HAP-1 (cell line): Measurements from ENCODE around the gene BMP7.
"Not testable (repeated sequence)": the region's sequence is repeated elsewhere in the genome, so short reads cannot be mapped to it uniquely, and the experiment has no call there.

Experiments
- DNase-seq, 2 experiments: peaks; one replicate each; pipeline ENCODE4 v3.0.0-alpha.2; 2016 to 2020; ENCODE audit warnings: low spot score in 2 of 2
- H3K27me3 ChIP-seq: fragments of 250-450 bp; sonication (Bioruptor Pico); 2 replicates; pipeline ENCODE4 v1.5.1; 2020; ENCODE audit warnings: low read depth, mild to moderate bottlenecking, moderate library complexity
- H3K36me3 ChIP-seq: fragments of 250-450 bp; sonication (Bioruptor Pico); replicated peaks from 2 replicates; pipeline ENCODE4 v1.5.1; 2020; ENCODE audit warnings: mild to moderate bottlenecking
- H3K4me1 ChIP-seq: fragments of 250-450 bp; sonication (Bioruptor Pico); 2 replicates; pipeline ENCODE4 v1.5.1; 2020; ENCODE audit warnings: mild to moderate bottlenecking
- H3K4me3 ChIP-seq: fragments of 250-450 bp; sonication (Bioruptor Pico); 2 replicates; pipeline ENCODE4 v1.5.1; 2020; ENCODE audit warnings: mild to moderate bottlenecking, moderate library complexity
- H3K9me3 ChIP-seq: fragments of 250-450 bp; sonication (Bioruptor Pico); 2 replicates; pipeline ENCODE4 v1.5.1; 2020; ENCODE audit warnings: mild to moderate bottlenecking, moderate library complexity
- in situ Hi-C: fragments of 300-500 bp; cut with MboI; formaldehyde crosslinking; loops from 3 replicates; pipeline ENCODE4 v1.14.3; 2020; ENCODE audit warnings: low sequenced_read_pairs, inconsistent platforms, mixed read lengths

BMP7 gene

GRCh38 chr20:57267158-57267821, 849 bp upstream of the BMP7 start:
- Histone ChIP-seq H3K36me3 (no peaks in the 10 kb centered on the region), H3K4me1 (no peaks in the 10 kb centered on the region; the same call in 1 of the 2 replicates), H3K27me3 (peaks cover 27% of the 10 kb centered on the region), H3K4me3 (no peak overlapping the region), H3K9me3 (no peaks in the 10 kb centered on the region)
- in situ Hi-C loops, result no loop called here
- no peak for DNase-seq

- in situ Hi-C loops, result no loop called here
- H3K4me3 ChIP-seq, result peak overlapping the region; percentile 34
- H3K27me3 ChIP-seq, result peaks cover 27% of the 10 kb centered on the region
- no peak for DNase-seq
- no peaks in the 10 kb centered on the region for H3K36me3 ChIP-seq
- H3K9me3 ChIP-seq, result no peaks in the 10 kb centered on the region
- peaks cover 4% of the 10 kb centered on the region for H3K4me1 ChIP-seq
Observed at GRCh38 chr20:57265997-57266290, 497 bp downstream of the BMP7 start.

- no peak for DNase-seq
- Histone ChIP-seq H3K36me3 (no peaks in the 10 kb centered on the region), H3K27me3 (peaks cover 27% of the 10 kb centered on the region), H3K4me1 (peaks cover 7% of the 10 kb centered on the region), H3K4me3 (peak overlapping the region; percentile 34), H3K9me3 (no peaks in the 10 kb centered on the region)
- in situ Hi-C loops, result no loop called here
Observed at GRCh38 chr20:57265336-57265996, 975 bp downstream of the BMP7 start.

GRCh38 chr20:57264908-57265335, 1.5 kb downstream of the BMP7 start:
- in situ Hi-C loops, H3K36me3 ChIP-seq, H3K9me3 ChIP-seq, DNase-seq: not testable (repeated sequence)
- H3K4me1 ChIP-seq, result peaks cover 11% of the 10 kb centered on the region
- peak overlapping the region; percentile 34 for H3K4me3 ChIP-seq
- peaks cover 30% of the 10 kb centered on the region for H3K27me3 ChIP-seq

GRCh38 chr20:57263801-57264792, 2.3 kb downstream of the BMP7 start:
- Histone ChIP-seq H3K36me3 (no peaks in the 10 kb centered on the region), H3K9me3 (no peaks in the 10 kb centered on the region), H3K27me3 (peaks cover 30% of the 10 kb centered on the region), H3K4me3 (peak overlapping the region; percentile 34), H3K4me1 (peaks cover 19% of the 10 kb centered on the region)
- in situ Hi-C loops, result no loop called here
- no peak for DNase-seq

GRCh38 chr20:57262784-57263609, 3.4 kb downstream of the BMP7 start:
- no peaks in the 10 kb centered on the region for H3K36me3 ChIP-seq
- no peak overlapping the region; the same call in 1 of the 2 replicates for H3K4me3 ChIP-seq
- DNase-seq, result no peak
- H3K4me1 ChIP-seq, result peaks cover 27% of the 10 kb centered on the region
- H3K9me3 ChIP-seq, result no peaks in the 10 kb centered on the region
- peaks cover 26% of the 10 kb centered on the region for H3K27me3 ChIP-seq
- in situ Hi-C loops, result no loop called here

GRCh38 chr20:57262301-57262700, 4.1 kb downstream of the BMP7 start:
- in situ Hi-C loops, result no loop called here
- Histone ChIP-seq H3K27me3 (peaks cover 20% of the 10 kb centered on the region), H3K4me1 (peaks cover 27% of the 10 kb centered on the region), H3K4me3 (no peak overlapping the region), H3K9me3 (no peaks in the 10 kb centered on the region), H3K36me3 (no peaks in the 10 kb centered on the region)
- DNase-seq, result peak; percentile 62 to 65

- Histone ChIP-seq H3K9me3 (no peaks in the 10 kb centered on the region), H3K4me3 (no peak overlapping the region), H3K27me3 (peaks cover 15% of the 10 kb centered on the region), H3K36me3 (no peaks in the 10 kb centered on the region), H3K4me1 (peaks cover 27% of the 10 kb centered on the region)
- DNase-seq, result no peak
- in situ Hi-C loops, result no loop called here
Observed at GRCh38 chr20:57261457-57262251, 4.8 kb downstream of the BMP7 start.

- Histone ChIP-seq H3K9me3 (no peaks in the 10 kb centered on the region), H3K4me1 (peaks cover 30% of the 10 kb centered on the region), H3K4me3 (no peak overlapping the region), H3K36me3 (no peaks in the 10 kb centered on the region), H3K27me3 (peaks cover 12% of the 10 kb centered on the region)
- no peak for DNase-seq
- in situ Hi-C loops, result no loop called here
Observed at GRCh38 chr20:57260934-57261333, 5.5 kb downstream of the BMP7 start.

GRCh38 chr20:57259938-57260921, 6.2 kb downstream of the BMP7 start:
- no peaks in the 10 kb centered on the region for H3K36me3 ChIP-seq
- in situ Hi-C loops, result no loop called here
- peaks cover 8% of the 10 kb centered on the region for H3K27me3 ChIP-seq
- H3K4me1 ChIP-seq, result peaks cover 32% of the 10 kb centered on the region
- no peak overlapping the region for H3K4me3 ChIP-seq
- no peaks in the 10 kb centered on the region for H3K9me3 ChIP-seq
- DNase-seq, result peak; percentile 53 to 56

GRCh38 chr20:57259121-57259937, 7.1 kb downstream of the BMP7 start:
- no peak overlapping the region for H3K4me3 ChIP-seq
- H3K27me3 ChIP-seq, result peaks cover 5% of the 10 kb centered on the region; the same call in 1 of the 2 replicates

More at GRCh38 chr20:57259121-57259937, 7.1 kb downstream of the BMP7 start:
- Histone ChIP-seq H3K9me3 (no peaks in the 10 kb centered on the region), H3K4me1 (peaks cover 32% of the 10 kb centered on the region), H3K36me3 (no peaks in the 10 kb centered on the region)
- no peak for DNase-seq
- in situ Hi-C loops, result no loop called here
